Occipital lobe (tissue), 2 donors: ENCODE measurements around the gene BST1. TPM values are rescaled to one million over a fixed set of nuclear protein-coding genes. Genes with fewer than 3 reads are reported as not detected.
A peak's percentile ranks its signal among the peaks of the same experiment; 100 is the strongest.

Experiments
- DNase-seq: peaks from one replicate; lab custom pipeline; 2025; lab: John Stamatoyannopoulos, UW
- total RNA-seq: library from RNA; depleted of rRNA; stranded (reverse); fragments of >200 nt; gene quantifications from one replicate; pipeline ENCODE4 v1.2.3, GENCODE V29; 2014

Gene BST1, protein sequence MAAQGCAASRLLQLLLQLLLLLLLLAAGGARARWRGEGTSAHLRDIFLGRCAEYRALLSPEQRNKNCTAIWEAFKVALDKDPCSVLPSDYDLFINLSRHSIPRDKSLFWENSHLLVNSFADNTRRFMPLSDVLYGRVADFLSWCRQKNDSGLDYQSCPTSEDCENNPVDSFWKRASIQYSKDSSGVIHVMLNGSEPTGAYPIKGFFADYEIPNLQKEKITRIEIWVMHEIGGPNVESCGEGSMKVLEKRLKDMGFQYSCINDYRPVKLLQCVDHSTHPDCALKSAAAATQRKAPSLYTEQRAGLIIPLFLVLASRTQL
- total RNA-seq: 2.8 TPM

DNA sequence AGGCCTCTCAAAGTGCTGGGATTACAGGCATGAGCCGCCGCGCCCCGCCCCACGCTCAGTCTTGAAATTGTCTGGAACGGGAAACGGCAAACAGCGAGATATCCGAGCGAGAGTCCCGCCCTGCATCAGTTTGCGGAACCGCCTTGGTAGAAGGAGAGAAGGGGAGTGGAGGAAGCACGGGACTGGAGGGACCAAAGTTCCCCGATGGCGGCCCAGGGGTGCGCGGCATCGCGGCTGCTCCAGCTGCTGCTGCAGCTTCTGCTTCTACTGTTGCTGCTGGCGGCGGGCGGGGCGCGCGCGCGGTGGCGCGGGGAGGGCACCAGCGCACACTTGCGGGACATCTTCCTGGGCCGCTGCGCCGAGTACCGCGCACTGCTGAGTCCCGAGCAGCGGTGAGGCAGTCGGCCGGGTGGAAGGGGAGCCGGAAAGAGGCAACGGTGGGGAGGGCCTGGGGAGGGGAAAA lies at the start of gene BST1:
Gene BST1, plus strand, starts transcription at position 125 of the 463 bp plus-strand sequence. Its CDS starts 80 bp downstream, at position 205.
- DNase-seq: no peak

DNA sequence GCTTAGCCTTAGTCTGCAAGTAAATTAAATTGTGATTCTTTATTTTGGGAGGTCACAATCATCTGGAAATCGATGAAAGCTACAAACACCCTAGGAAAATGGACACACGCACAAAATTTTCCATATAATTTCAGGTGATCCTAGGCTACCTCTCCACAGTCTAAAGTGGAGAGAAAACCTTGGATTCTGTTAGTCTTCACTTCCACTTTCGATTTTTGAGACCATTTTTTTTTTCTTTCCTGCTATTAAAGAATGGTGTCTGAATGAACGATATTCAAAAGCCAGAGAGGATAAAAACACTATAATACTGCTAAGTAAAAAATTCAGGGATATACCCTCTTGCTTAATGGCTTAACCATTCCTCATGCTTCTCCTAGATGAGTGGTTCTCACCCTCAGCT lies 49.4 kb upstream of the BST1 start:
- DNase-seq: no peak

DNA sequence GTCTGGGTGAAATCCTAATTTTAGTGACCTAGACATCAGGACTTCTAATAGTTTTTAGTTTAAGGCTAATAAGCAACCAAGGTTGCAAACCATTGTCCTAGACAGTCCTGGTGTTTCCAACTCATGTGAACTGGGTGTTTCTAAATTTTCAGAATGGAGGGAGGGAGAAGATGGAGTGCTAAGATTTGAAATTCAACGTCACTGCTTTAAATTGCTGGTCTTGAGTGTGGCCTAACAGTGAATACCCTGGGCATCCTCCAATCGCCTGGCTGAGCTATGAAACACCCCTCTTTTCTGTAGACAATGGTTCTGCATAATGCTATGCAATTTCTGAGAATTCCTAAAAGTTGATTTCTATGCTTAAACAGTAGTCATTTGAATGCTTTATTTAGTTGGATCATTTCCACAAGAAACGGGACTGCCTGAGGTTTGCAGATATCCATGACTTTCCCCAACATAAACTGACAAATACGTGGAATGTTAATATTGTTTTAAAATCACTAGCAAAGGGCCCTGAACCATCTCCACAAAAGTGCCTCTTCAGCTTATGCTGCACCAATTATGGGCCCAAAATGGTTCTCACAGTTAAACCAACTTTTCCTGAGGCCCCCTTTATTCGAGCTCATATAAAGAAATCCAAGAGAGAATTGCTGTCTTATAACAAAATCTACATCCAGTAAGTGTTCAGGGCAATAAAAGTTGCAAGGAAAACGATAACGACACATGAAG lies 48.8 kb upstream of the BST1 start:
- no peak for DNase-seq

DNA sequence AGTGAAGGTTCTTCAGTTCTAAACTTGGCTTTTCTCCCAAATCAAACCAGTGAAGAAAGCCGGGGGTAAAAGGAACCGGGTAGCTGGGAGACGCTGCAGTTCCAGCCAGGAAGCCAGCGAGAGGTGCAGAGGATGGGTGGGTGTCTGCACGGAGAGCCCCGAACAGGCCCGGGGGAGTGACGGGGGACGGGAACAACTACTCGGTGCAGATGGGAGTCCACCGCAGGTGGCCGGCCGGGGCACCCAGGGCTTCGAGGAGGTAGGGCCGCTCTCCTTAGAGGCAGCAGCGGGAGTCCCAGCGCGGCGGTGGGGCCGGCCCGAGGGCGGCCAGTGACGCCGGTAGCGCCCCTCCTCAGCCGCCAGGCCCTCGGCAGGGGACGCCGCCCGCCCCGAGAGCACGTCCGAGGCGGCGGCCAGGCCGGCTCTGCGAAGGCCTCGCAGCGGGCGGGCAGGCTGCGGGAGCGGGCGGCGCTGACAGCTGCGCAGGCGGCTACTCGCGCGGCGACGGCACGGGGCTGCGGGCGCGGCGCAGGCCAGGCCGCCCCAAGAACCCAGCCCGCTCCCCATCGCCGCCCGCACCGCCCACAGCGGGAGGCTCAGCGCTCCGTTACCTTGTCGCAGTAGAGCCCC lies 48.2 kb upstream of the BST1 start:
- peak; percentile 49 for DNase-seq

DNA sequence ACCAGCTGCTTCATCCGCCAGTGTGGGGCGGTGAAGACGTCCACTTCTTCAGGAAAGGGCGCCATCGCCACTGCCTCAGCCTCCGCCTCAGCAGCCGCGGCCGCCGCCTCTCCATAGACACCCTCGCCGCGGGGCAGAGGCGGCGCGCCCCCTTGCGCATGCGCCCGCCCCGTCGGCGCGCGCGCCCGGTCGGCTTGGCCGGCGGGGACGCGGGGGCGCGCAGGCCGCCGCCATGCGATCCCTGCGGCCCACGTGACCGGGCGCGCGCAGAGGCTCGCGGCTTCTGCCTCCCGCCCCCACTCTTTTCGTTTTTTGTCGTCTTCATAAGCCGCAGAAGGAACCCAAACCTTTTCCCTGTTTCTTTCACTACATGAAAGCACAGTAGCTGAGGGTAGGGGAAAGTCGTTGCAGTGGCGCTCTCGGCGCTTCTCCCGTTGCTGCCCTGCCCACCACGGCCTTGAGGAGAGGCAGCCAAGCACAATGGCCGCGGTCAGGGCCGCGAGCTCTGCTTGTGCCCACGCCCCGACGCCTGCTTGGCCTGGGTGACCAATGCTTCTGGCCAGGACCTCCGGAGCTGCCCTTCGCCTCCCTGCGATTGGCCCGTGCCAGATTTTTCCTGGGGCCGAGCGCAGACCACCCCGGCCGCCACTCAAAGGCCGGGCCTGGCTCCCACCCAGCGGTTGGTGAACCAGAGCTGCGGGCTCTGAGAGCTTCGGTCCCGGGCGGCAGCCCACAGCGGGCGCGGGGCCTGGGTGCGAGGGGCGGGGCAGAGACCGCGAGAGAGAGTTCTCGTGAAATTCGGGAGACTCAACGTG lies 47.4 kb upstream of the BST1 start, which contains the start of gene FBXL5:
Gene FBXL5, minus strand, starts transcription at position 135 of the 815 bp plus-strand sequence. Its CDS starts 70 bp downstream, at position 65.
- peak; percentile 59 for DNase-seq

DNA sequence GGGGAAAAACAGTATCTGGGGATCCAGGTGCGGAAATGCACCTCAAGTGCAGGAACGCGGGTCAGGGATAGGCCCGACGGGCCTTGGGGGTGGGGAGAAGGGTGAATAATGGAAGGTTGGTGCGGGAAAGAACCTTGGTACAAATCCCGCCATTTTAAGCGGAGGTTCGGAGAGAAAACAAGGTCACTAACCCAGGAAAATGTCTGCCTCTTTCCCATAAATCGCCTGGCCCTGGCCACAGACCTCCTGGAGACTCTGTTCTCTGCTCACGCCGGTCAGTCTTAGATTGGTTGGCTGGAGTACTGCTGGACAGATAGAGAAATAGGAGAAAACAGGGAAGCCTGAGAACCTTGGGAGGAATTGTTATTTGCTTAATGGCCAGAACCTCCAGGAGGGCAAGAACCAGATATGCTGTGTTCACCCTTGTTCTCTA lies 46.8 kb upstream of the BST1 start:
- no peak for DNase-seq

DNA sequence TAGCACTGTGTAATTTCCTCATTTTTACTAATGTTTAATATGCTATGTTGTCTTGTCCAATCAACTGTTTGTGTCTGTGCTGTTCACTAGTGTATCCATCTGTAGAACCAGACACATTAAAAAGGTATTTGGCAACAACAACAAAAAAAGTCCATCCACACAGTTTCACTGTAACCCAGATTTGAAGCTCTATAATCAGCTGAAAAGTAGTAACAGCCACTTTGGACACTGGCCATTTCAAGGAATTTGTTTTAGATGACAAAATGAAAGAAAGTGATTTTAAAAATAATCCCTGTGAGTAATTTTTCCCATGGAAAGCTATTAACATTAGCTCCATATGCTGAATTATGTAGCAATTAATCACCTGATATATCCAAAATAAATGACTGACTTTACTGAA lies 45.5 kb upstream of the BST1 start:
- DNase-seq: no peak

DNA sequence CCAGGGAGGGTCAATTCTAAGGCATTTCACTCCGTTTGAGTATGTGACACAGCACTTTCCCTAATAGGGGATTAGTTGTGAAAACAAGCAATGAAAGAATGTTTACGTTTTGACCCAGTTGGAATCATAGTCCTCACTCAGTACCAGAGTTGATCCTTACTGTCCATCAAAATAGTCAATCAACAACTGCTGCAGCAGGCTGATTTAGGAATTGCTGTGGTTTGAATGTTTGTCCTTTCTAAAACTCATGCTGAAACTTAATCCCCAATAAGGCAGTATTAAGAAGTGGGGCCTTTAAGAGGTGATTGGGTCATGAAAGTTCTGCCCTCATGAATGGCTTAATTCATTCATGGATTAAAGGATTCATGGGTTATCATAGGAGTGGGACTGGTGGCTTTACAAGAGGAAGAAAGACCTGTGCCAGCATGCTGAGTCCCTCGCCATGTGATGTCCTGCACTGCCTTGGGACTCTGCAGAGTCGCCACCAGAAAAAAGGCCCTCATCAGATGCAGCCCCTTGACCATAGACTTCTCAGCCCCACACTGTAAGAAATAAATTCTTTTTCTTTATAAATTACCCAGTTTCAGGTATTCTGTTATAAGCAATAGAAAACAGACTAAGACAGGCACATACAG lies 44.6 kb upstream of the BST1 start:
- DNase-seq: no peak

DNA sequence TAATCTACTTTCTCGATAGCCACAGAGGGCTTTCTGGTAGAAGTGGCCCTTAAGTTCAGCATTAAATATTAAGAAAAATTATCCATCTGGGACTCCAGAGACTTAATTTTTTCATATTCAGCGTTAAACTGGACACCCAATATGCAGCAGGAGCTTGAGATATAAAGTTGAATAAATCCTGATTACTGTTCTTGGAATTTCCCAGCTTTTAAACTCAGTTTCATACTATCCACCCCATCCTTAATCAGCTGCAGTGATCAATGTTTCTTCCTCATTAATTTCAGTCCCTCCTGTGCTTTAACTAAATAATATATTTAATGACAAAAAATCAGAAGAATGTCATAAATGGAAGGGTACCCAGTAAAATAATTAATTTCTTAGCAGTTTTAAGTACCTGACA lies 44.1 kb upstream of the BST1 start:
- DNase-seq: no peak

DNA sequence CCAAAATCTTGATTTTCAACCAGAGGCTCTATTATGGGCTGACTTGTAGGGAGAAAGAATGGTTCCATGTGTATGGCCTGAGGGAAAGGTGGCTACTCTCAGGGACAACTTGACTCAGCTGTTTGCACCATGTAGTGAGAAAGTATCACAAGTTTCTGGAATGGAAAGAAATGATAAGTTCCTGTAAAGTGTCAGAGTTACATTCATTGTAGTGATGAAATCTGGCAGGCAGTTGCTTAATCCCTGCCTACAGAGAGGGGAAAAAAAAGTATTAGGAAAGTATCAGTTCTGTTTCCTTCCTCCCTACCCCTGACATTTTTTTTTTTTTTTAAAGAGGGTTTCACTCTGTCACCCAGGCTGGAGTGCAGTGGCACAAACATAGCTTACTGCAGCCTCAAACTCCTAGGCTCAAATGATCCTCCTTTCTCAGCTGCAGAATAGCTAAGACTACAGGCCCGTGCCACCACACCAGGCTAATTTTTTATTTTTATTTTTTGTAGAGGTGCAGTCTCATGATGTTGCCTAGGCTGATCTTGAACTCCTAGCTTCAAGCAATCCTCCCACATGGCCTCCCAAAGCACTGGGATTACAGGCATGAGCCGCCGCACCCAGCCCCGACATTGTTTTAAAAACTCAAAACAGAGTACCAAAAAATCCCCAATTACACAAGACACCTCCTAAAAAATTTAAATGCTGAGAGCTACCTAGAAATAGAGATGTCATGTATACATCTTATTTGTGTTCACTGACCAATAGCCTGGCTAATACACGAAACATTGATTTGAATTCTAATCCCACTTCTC lies 42.9 kb upstream of the BST1 start:
- DNase-seq: no peak

DNA sequence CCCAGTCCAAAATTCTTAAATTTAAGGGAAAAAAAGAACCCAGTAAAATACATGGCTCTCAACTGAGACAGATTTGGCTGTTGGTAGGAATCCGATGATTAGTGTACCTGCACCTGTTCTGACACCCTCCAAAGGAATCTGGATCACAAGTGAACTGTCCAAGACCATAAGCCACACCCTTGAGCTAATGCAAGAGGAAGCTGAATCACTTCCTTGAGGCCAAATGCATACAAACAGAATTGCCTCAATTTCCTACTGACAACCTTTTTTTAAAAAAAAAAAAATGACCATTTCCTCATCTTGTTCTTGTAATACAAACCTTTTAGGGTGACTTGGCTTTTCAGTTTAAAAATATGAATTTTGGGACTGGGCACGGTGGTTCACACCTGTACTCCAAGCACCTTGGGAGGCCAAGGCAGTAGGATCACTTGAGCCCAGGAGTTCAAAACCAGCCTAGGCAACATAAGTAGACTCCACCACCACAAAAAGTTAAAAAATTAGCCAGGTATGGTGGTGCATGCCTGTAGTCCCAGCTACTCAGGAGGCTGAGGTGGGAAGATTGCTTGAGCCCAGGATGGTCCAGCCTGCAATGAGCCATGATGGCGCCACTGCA lies 37.0 kb upstream of the BST1 start:
- DNase-seq: no peak

DNA sequence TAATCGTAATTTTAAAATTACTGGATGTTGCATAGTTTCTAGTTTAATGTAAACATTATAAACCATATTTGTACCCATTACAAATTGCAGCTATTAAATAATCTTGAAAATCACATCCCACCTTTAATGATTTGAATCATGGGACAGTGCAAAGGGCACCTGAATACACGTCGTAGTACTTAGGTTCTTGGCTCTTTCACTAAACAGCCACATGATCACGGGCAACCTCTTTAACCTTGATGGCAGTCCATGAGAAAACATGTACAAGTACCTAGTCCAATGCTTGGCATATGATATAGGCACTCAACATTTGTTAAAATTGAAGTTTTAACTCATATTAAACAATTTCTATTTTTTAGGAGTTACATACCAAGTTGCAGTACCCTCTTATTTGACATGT lies 35.9 kb upstream of the BST1 start:
- DNase-seq: no peak

DNA sequence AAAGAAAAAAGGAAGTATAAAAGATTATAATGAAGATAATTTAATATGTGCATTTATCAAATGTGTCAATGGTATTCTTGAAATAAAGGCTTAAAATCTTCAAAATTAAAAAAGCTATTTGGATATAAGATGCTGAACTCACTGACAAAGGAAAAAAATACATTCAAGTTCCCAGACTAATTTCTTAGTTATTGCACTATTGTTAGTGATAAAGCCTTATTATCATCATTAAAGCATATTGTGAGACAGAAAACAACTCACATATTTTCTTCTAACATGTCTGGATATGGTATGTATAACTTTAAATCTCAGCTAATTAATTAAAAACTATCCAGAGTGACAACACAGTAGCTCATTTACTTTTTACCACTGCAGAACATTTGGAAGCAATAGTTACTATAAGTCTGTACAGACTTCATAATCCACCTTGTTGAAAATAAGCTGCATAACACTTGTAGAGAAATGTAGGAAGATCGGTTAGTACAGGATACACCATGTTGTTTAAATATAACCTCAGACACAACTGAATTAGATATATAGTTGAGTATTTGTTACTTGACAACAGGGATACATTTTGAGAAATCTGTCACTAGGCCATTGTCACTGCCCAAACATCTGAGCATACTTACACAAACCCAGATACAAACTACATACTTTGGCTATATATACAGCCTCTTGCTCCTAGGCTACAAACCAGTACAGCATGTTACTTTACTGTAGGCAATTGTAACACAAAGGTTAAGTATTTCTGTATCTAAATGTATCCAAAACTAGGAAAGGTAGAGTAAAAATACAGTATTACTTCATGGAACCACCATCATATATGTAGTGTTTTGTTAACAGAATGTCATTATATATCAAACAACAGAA lies 34.1 kb upstream of the BST1 start:
- DNase-seq: no peak

DNA sequence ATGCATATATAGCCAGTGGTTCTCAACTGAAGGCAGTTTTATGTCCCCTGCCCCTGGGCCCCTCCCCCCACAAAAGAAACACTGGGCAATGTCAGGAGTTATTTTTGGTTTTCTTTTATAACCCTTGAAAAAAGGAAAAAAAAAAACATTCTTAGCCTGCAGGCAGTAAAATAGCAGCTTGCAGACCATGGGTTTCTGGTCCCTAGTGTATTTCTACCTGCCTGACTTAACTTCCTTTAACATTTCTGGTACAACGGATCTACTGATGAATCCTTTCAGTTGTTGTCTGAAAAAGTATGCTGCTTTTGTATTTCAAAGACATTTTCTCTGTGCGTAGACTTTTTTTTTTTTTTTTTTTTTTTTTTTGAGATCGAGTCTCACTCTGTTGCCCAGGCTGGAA lies 32.3 kb upstream of the BST1 start:
- no peak for DNase-seq

DNA sequence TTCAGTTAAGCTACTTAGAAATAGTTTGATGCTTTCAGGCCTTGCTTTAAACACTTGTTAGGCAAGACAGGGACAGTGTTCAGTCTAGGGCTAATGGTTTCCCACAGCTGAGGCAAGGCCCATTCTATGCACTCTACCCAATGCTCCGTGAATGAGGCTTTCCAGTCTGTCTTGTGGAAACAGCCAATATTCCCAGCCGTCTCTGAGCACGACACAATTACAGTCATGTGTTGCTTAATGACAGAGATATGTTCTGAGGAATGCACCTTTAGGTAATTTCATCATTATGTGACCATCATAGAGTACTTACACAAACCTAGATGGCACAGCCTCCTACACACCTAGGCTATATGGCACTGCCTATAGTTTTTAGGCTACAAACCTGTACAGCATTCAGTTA lies 30.8 kb upstream of the BST1 start:
- DNase-seq: no peak

DNA sequence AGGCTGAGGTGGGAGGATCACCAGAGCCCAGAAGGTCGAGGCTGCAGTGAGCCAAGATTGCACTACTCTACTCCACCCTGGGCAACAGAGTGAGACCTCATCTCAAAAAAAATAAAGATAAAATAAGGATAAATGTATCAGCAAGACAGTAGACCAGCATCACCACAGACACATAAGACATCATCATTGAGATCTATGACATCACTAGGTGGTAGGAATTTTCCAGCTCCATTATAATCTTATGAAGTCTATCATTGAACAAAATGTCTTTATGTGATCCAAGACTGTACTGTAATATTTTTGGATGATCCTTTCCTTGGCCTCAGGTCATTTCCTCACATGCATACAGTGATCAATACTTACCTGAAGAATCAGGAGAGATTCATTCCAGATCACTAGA lies 29.5 kb upstream of the BST1 start:
- DNase-seq: no peak

DNA sequence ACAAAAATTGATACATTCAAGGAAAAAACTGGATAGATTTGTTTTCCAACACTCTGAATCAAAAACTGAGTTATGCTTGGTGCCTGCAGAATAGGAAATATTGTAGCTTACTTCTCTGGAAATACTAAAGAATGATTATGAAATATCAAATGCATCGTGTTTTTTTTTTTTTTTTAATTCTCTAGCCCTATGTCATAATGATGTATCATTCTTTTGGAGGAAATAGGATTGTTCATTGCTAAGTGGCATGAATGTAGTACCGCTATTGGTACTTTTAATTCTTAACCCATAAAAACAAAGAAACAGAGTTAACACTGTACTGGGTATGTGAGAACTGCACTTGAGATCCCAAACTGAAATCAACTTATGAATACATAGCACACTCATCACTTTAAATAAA lies 28.8 kb upstream of the BST1 start:
- DNase-seq: no peak

DNA sequence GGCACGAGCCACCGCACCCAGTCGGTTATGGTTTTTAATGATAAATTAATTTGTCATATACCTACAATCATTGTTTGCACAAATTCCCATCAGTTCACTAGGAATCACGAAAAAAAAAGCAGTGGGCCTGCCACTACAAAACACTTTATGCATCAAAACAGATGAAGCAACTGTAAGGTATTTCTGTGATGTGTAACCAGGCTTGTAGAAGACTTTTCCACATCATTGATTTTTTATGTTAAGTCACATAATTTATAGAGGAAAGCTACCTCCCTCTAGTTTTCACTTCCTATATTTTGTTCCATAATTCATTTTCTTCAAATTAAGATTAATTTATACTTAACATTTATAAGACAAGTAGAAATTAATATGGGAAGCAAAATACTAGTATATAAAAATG lies 27.9 kb upstream of the BST1 start:
- DNase-seq: no peak

DNA sequence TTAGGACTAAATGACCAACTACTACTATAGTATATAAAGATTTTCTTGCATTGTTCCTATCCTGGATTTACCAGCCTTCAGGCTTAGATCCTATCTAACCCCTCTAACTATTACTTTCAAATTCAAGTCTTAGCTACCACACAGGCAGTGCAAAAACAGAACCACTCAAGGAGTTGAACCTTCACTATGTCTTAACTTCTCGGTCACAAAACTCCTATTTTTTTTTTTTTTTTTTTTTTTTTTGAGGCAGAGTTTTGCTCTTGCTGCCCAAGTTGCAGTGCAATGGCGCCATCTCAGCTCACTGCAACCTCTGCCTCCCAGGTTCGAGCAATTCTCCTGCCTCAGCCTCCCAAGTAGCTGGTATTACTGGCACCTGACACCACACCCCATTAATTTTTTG lies 27.5 kb upstream of the BST1 start:
- DNase-seq: no peak
